Endothelial cell of umbilical vein (primary cell): ENCODE measurements around the gene OR5B21. TPM values are rescaled to one million over a fixed set of nuclear protein-coding genes. Genes with fewer than 3 reads are reported as not detected.

Experiments used
- BruUV-seq: library from RNA; stranded (reverse); fragments of 400-500 nt; replicated peaks from 2 replicates; lab custom pipeline; 2021; lab: Mats Ljungman, UMichigan
- CTCF ChIA-PET: fragments of 300-600, 350-600 bp; sonication (Branson Sonifier 250); formaldehyde crosslinking; loops from one replicate; lab custom pipeline; 2021; ENCODE audit warnings: antibody characterized with exemption, inconsistent platforms; lab: Charles Lee
- POLR2A ChIA-PET: fragments of 300-600, 350-600 bp; sonication (Branson Sonifier 250); formaldehyde crosslinking; loops from one replicate; lab custom pipeline; 2021; ENCODE audit warnings: antibody characterized with exemption, inconsistent platforms; lab: Charles Lee
- DNase-seq: peaks from one replicate; pipeline ENCODE4 v3.0.0-alpha.2; 2011; ENCODE audit warnings: low read depth, low spot score
- FAIRE-seq: peaks from 2 replicates; lab custom pipeline; 2011; peaks lifted over from hg19 to GRCh38; lab: Jason Lieb, UNC
- H2AFZ ChIP-seq: 2 replicates; pipeline ENCODE4 v1.6.0; 2012; ENCODE audit warnings: low read depth, low read length, control low read depth, inconsistent platforms
- H3K27ac ChIP-seq: 2 replicates; pipeline ENCODE4 v1.5.1; 2011; ENCODE audit warnings: low read depth, mild to moderate bottlenecking, control low read depth, low read length, moderate library complexity; ENCODE audit not compliant: insufficient read depth
- H3K27me3 ChIP-seq, 2 experiments: 2 replicates each; pipeline versions ENCODE4 v1.6.0 to v1.6.1; 2011; ENCODE audit warnings: low read length in 2 of 2, mixed read lengths in 1 of 2; ENCODE audit not compliant: control insufficient read depth in 2 of 2, insufficient read depth in 2 of 2
- H3K36me3 ChIP-seq, 2 experiments: 2 replicates in 1 of 2; 3 replicates in 1 of 2; pipeline ENCODE4 v1.5.1; 2011; ENCODE audit warnings: low read length in 2 of 2, mild to moderate bottlenecking in 1 of 2, moderate library complexity in 1 of 2; ENCODE audit not compliant: control insufficient read depth in 2 of 2, insufficient read depth in 2 of 2; ENCODE audit errors: extremely low read depth in 1 of 2
- H3K4me1 ChIP-seq: 3 replicates; pipeline ENCODE4 v1.5.1; 2011; ENCODE audit warnings: mild to moderate bottlenecking, low read length; ENCODE audit not compliant: control insufficient read depth, insufficient read depth; ENCODE audit errors: extremely low read depth
- H3K4me2 ChIP-seq: 2 replicates; pipeline ENCODE4 v1.6.1; 2011; ENCODE audit warnings: low read length, control low read depth, mixed read lengths; ENCODE audit not compliant: insufficient read depth
- H3K4me3 ChIP-seq, 3 experiments: fragments of 200-600 bp in 1 of 3; sonication (generic), shearing (Covaris generic) in 1 of 3; replicated peaks in 1 of 3; 2 replicates each; pipeline ENCODE4 v1.5.1; 2011 to 2016; ENCODE audit warnings: control low read depth in 3 of 3, low read length in 3 of 3, mild to moderate bottlenecking in 2 of 3, inconsistent platforms in 1 of 3, low read depth in 1 of 3, moderate library complexity in 1 of 3; ENCODE audit not compliant: insufficient read depth in 1 of 3
- H3K79me2 ChIP-seq: 2 replicates; pipeline ENCODE4 v1.6.0; 2012; ENCODE audit warnings: low read length, inconsistent platforms; ENCODE audit not compliant: control insufficient read depth, insufficient read depth
- H3K9ac ChIP-seq: replicated peaks from 2 replicates; pipeline ENCODE3; 2011; ENCODE audit warnings: low read length, control low read depth; ENCODE audit not compliant: insufficient read depth; ENCODE audit errors: extremely low read depth
- H3K9me1 ChIP-seq: replicated peaks from 3 replicates; pipeline ENCODE4 v1.6.0; 2011; ENCODE audit warnings: mild to moderate bottlenecking, low read length; ENCODE audit not compliant: control insufficient read depth, insufficient read depth; ENCODE audit errors: extremely low read depth
- H3K9me3 ChIP-seq: replicated peaks from 2 replicates; pipeline ENCODE4 v1.5.1; 2012; ENCODE audit warnings: low read length, inconsistent platforms; ENCODE audit not compliant: control insufficient read depth, insufficient read depth
- H4K20me1 ChIP-seq: replicated peaks from 2 replicates; pipeline ENCODE3; 2011; ENCODE audit warnings: mild to moderate bottlenecking, low read length; ENCODE audit not compliant: control insufficient read depth, insufficient read depth; ENCODE audit errors: extremely low read depth
- EZH2 ChIP-seq: IDR thresholded peaks from 2 replicates; pipeline ENCODE4 v1.6.1; 2012; ENCODE audit warnings: borderline replicate concordance, low read depth, mild to moderate bottlenecking, moderate library complexity, low read length, inconsistent platforms; ENCODE audit not compliant: severe bottlenecking
- FOS ChIP-seq: IDR thresholded peaks from 2 replicates; pipeline ENCODE4 v1.6.1; 2011; ENCODE audit warnings: mild to moderate bottlenecking, low read length, moderate library complexity, borderline replicate concordance; ENCODE audit not compliant: insufficient read depth
- GATA2 ChIP-seq: IDR thresholded peaks from 2 replicates; pipeline ENCODE4 v1.7.0; 2011; ENCODE audit warnings: low read depth, mild to moderate bottlenecking, moderate library complexity, mixed read lengths, low read length; ENCODE audit not compliant: insufficient read length, insufficient read depth
- JUN ChIP-seq: IDR thresholded peaks from 2 replicates; pipeline ENCODE4 v1.6.1; 2011; ENCODE audit warnings: borderline replicate concordance, low read depth; ENCODE audit not compliant: insufficient read length, insufficient read depth
- MAX ChIP-seq: IDR thresholded peaks from 2 replicates; pipeline ENCODE4 v1.6.1; 2011; ENCODE audit not compliant: insufficient read depth, insufficient read length
- MYC ChIP-seq: IDR thresholded peaks from one replicate; pipeline ENCODE4 v1.6.1; 2011; ENCODE audit warnings: mild to moderate bottlenecking, low read depth, low read length
- POLR2A ChIP-seq: IDR thresholded peaks from 2 replicates; pipeline ENCODE4 v1.6.1; 2012; ENCODE audit warnings: low read depth, mild to moderate bottlenecking, control low read depth, low read length
- POLR2AphosphoS5 ChIP-seq: IDR thresholded peaks from 2 replicates; pipeline ENCODE4 v1.6.1; 2012; ENCODE audit warnings: low read depth, mild to moderate bottlenecking, control low read depth, low read length, moderate library complexity; ENCODE audit not compliant: insufficient read depth
- dilution Hi-C: fragments of 300-500 bp; cut with MboI; formaldehyde crosslinking; loops from one replicate; pipeline ENCODE4 v1.15.0; 2019; ENCODE audit warnings: low sequenced_read_pairs; ENCODE audit not compliant: extremely low pct_ligation_motif_present
- intact Hi-C: fragments of 100-400 bp; cut with micrococcal nuclease; formaldehyde crosslinking; loops from one replicate; pipeline ENCODE4 v1.10.0; 2022
- polyA plus RNA-seq, 4 experiments: library from polyadenylated mRNA; depleted of rRNA in 3 of 4; stranded (reverse) in 3 of 4; unstranded in 1 of 4; fragments of >200 nt; gene quantifications; 2 replicates each; pipeline versions ENCODE4 v1.2.1 to v1.2.3, GENCODE V29; 2011 to 2012; ENCODE audit warnings: missing spikeins in 1 of 4
- total RNA-seq: library from RNA; stranded (reverse); gene quantifications from 2 replicates; pipeline ENCODE4 v1.2.3, GENCODE V29; 2021
- TF ChIP-seq, protein P1 (sequence below), 2 donors: IDR thresholded peaks; 1 replicate in 1 of 2; 2 replicates in 1 of 2; pipeline ENCODE4 v1.5.1; 2011; ENCODE audit warnings: low read length in 2 of 2, mild to moderate bottlenecking in 2 of 2, moderate library complexity in 2 of 2, control low read depth in 1 of 2, inconsistent platforms in 1 of 2, low read depth in 1 of 2; ENCODE audit not compliant: insufficient read depth in 1 of 2; ENCODE audit errors: extremely low read depth in 1 of 2

The OR5B21 gene
- total and polyA plus RNA-seq, 2 donors (not counting 3 experiments of a cell fraction or from before 2014, with no cell fraction given) = not detected

- Histone ChIP-seq H3K4me2 (no peak overlapping the region), H3K36me3 (no peaks in the 10 kb centered on the region), H3K27ac (no peak overlapping the region), H3K79me2 (no peaks in the 10 kb centered on the region), H3K4me1 (no peaks in the 10 kb centered on the region), H3K9me3 (no peaks in the 10 kb centered on the region), H3K27me3 (no peaks in the 10 kb centered on the region), H3K9ac (no peak overlapping the region), H3K9me1 (no peaks in the 10 kb centered on the region), H3K4me3 (no peak overlapping the region), H4K20me1 (no peaks in the 10 kb centered on the region), H2AFZ (no peak overlapping the region)
- DNase-seq = no peak
- TF ChIP-seq, protein P1, sequence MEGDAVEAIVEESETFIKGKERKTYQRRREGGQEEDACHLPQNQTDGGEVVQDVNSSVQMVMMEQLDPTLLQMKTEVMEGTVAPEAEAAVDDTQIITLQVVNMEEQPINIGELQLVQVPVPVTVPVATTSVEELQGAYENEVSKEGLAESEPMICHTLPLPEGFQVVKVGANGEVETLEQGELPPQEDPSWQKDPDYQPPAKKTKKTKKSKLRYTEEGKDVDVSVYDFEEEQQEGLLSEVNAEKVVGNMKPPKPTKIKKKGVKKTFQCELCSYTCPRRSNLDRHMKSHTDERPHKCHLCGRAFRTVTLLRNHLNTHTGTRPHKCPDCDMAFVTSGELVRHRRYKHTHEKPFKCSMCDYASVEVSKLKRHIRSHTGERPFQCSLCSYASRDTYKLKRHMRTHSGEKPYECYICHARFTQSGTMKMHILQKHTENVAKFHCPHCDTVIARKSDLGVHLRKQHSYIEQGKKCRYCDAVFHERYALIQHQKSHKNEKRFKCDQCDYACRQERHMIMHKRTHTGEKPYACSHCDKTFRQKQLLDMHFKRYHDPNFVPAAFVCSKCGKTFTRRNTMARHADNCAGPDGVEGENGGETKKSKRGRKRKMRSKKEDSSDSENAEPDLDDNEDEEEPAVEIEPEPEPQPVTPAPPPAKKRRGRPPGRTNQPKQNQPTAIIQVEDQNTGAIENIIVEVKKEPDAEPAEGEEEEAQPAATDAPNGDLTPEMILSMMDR (IDR thresholded peaks at IDR 0.05; ENCODE audit: extremely low read depth in 1 of 2, insufficient read depth in 1 of 2, low read depth in 1 of 2, low read length in 2 of 2) = no peak
- TF ChIP-seq GATA2 (no peak), EZH2 (no peak), FOS (no peak), MYC (no peak), JUN (no peak), MAX (no peak), POLR2AphosphoS5 (no peak), POLR2A (no peak)
- dilution Hi-C loops (no loop called here), intact Hi-C loops (no loop called here)
- ChIA-PET POLR2A (no interaction called here), CTCF (no interaction called here)
- BruUV-seq = no TSS peak
- no peak for FAIRE-seq
These were observed 41.6 kb downstream of the OR5B21 start for GRCh38 chr11:58466293-58466692.
